DMS114 treated with DMSO at 0.1 percent for 48 hours (cell line): Measurements from ENCODE around the gene TRPV2.

Experiments used
- DNase-seq: peaks from one replicate; lab custom pipeline; 2025; ENCODE audit not compliant: unreplicated experiment; lab: John Stamatoyannopoulos, UW

TRPV2 gene

DNA sequence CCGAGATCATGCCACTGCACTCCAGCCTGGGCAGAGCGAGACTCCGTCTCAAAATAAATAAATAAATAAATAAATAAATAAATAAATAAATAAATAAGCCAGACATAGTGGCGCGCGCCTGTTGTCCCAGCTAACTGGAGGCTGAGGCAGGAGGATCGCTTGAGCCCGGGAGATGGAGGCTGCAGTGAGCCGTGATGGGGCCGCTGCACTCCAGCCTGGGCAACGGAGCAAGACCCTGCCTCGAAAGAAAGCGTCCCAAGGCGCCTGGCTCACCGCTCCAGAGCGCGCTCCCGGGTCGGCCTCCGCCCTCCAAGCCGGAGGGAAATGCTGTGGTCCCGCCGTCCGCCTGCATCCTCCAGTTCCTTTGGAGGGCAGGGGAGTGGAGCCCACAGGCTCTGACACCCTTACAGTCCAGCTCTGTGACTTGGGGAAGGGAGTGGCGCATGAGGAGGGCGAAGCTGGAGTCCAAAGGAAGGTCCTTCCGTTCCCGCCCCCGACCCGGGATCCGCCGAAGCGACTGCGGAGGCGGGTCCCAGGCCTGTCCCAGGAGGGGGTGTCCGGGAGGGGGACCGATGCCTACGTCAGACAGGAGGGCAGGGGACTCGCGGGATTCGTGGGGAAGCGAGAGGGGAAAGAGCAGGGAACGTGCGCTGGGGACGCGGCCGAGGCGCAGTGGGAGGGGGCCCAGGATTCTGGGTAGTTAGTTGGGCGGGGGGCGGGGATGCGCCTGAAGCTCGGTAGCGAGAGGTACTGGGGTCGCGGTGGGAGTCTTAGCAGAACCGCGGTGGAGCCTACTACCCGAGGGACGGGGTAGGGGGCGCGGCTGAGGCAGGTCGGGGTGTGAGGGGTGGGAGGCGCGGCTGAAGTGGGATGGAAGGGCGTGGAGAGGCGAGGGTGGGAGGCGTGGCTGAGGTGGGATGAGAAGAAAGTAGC, 8.4 kb upstream of the TRPV2 start:
- DNase-seq = no peak

DNA sequence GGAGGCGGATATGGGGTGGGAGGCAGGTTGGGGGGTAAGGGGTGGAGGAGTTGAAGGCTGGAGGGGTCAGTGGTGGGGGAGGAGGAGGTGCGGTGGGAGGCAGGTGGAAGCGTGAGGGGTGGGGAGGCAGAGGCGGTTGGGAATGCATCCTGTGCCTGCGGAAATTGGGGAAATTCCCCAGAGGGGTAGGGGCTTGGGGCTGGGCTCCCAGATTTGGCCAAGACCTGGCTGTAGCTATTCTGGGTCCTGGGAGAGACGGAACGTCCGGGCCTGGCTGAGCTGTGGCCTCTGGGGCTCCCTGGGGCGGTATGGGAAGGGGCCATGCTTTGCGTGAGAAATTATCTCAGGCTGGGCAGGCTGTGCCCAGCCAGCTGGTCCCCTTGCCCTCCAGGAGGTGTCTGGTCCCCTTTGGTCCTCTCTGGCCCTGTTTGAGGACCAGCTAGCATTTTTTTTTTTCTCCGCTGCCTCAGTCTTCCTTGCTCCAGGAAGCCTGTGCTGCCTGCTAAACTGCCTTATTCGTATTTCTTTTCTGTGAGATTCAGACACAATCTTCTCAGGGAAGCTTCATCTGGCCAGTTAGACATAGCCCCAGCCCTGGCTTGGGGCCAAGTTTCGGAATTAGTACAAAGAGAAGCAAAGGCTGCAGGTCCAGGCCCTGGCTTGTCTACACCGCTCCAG, 7.3 kb upstream of the TRPV2 start:
- no peak for DNase-seq

DNA sequence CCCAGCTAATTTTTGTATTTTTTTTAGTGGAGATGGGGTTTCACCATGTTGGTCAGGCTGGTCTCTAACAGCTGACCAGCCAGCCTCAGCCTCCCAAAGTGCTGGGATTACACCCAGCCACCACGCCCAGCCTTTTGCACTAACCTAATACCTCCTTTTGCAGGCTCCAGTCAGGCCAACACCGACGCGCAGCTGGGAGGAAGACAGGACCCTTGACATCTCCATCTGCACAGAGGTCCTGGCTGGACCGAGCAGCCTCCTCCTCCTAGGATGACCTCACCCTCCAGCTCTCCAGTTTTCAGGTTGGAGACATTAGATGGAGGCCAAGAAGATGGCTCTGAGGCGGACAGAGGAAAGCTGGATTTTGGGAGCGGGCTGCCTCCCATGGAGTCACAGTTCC, 2.0 kb downstream of the TRPV2 start:
- no peak for DNase-seq

DNA sequence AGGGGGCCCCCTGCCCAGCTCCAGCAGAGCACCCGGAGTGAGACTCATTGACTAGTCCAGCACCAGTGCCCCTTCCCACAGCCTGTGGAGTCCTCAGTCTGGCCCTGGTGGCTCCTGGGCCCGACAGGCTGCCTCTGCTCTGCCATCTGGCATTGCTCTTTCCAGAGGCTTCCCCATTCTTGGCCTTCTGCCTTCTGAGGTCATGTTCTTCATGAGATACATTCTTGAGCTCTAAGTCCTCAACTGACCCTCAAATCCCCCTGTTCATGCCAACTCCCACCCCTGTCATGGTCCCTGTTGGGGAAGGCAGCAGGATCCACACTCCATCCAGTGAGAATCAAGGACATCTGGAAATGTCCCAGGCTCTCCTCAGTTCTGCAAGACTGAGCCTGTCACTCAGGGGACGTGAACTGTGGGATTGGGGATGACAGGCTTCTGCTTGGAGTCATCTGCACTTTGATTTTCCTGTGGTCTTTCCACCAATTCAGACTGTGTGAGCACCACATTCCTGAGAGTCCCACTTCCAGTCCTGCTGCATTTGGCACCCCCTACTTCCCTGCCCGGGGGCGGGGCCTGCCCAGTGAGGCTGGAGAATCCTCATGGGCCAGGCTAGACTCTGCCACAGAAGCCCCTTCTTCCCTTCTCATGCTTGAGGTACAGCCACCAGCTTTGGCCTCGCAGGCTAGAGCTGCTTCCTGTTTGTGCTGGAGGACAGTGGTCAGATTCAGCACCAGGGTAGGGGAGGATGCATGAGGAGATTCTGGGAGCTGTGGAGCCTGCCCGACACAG, 2.7 kb downstream of the TRPV2 start:
- DNase-seq = no peak

DNA sequence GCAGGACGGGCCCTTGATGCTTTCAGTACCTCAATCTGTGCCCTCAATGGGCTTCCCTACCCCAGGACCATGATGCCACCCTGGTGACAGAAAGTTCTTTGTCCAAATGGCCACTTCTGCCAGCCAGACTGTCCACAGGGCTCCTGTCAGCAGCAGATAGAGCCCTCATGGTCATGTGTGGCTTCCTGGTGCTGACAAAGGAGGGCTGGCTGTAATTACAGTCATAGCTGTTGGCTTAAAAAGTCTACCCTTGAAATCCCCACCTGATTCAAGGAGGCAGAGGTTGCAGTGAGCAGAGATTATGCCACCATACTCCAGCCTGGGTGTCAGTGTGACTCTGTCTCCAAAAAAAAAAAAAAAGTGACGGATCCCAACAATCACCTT, 3.3 kb downstream of the TRPV2 start:
- no peak for DNase-seq

DNA sequence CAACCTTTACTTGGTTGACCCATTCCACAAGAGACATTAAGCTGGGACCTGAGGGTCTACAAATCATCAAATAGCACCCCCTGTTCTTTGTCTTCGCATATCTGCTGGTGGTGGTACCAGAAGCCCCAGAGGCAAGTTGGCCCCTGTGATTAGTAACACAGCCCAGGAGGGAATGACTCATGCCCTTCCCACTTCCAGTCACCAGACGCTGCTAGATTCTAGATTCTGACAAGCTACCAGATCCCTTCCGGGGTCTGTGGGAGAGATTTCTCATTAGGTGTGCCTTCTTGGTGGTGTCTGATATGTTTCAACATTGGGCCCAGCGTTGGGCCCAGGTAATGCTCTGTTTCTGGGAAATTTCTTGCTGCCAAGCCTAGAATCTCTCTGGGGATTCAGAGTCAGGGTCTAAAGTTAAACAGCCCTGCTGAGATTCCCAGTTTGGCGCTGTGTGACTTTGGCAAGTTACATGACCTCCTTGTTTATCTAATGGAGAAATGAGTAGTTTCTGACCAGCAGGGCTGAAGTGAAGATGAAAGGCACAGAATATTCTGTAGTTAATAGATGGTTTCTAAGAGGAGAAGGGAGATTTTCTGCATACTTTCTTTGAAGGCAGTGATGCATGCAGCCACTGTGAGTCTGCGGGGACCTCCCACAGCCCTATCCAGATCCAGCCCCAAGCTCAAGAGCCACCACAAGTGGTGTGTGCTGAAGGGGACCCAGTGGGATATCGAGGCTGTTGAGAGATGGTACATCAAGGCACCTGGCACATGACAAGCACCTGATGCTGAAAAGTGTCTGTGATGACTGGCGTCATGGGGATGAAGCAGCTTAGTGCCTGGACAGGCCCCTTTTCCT, 3.9 kb downstream of the TRPV2 start:
- DNase-seq = no peak

DNA sequence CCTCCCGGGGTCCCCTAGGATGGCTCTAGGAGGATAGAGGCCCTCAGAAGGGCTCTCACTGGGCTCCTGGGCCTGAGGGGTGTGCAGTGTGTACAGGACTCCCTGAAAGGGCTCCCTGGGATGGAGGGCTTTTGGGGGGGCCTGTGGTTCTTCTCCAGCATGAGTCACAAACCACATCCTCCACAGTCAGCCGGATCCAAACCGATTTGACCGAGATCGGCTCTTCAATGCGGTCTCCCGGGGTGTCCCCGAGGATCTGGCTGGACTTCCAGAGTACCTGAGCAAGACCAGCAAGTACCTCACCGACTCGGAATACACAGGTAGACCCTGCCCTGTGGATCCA, 4.5 kb downstream of the TRPV2 start:
- no peak for DNase-seq

DNA sequence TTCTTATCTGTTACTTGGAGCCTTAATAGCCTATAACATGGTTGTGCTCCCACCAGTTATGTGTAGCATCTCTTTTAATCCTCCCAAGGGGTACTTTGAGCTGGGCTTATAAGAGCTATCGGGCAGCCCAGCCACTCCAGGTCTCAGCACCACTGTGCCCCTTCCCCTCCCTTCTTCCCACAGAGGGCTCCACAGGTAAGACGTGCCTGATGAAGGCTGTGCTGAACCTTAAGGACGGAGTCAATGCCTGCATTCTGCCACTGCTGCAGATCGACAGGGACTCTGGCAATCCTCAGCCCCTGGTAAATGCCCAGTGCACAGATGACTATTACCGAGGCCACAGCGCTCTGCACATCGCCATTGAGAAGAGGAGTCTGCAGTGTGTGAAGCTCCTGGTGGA, 7.0 kb downstream of the TRPV2 start:
- DNase-seq = no peak

DNA sequence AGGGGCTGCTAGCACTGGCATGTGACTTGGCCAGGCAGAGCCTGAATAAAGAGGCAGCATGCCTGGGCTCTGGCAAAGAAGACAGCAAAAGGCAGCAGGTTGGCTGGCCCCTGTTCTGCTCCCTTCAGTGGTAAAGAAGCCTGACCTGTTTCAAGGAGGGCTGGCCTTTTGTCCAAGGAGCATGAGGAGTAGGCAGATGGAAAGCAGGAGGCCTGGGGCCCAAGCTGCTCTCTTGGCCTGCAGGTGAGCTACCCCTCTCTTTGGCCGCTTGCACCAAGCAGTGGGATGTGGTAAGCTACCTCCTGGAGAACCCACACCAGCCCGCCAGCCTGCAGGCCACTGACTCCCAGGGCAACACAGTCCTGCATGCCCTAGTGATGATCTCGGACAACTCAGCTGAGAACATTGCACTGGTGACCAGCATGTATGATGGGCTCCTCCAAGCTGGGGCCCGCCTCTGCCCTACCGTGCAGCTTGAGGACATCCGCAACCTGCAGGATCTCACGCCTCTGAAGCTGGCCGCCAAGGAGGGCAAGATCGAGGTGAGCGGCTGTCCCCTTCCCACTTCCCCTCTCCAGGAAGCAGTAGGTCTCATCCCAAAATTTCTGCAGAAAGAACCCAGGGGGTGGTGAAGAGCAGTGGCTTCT, 8.0 kb downstream of the TRPV2 start:
- no peak for DNase-seq

DNA sequence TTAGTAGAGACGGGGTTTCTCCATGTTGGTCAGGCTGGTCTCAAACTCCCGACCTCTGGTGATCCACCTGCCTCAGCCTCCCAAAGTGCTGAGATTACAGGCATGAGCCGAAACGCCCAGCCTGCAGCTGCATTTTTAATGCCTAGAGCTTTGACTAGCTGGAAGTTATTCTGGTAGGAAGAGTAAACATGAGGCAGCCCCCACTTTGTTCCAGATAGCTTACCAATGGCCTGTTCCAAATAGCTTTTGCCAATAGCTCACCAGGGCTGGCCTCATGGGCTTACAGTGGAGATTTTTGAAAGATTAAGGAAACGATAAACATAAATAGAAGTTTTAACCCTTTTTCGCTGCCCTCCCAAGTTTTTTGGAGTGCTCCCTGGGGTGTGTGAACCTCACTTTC, 9.8 kb downstream of the TRPV2 start:
- no peak for DNase-seq

DNA sequence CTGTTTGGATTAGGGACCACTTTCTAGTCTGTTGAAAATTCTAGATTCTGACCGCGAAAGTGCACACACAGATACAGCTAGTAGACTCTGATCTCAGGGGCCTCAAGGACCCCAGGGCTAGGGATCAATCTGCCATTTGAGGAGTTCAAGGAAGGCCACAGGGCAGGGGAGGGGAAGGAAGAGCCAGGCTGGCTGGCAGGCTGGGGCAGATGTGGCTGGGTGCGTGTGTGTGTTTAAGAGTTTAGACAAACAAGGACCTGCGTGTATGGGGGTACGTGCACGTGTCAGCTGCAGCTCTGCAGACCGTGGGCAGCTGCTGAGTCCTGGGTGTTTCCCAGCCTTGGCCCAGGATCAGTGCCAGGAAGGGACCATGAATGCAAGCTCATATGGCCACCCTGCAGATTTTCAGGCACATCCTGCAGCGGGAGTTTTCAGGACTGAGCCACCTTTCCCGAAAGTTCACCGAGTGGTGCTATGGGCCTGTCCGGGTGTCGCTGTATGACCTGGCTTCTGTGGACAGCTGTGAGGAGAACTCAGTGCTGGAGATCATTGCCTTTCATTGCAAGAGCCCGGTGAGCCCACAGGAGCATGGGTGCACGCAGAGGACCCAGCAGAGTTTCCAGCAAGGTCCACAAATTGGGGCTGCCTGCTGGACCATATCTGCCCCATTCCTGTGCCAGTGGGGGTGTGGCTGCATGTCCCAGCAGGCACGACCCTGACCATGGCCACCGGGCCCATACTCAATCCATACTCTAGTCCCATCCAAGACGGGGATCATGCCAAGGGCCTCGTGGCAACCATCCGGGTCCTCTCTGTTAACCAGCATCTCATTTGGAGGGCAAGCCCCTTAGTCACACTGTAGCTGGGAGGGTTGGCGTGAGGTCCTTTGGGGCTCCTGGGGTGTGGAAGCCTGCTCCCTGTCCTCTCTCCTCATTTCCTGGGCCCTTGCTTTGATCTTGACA, 10.6 kb downstream of the TRPV2 start:
- no peak for DNase-seq

DNA sequence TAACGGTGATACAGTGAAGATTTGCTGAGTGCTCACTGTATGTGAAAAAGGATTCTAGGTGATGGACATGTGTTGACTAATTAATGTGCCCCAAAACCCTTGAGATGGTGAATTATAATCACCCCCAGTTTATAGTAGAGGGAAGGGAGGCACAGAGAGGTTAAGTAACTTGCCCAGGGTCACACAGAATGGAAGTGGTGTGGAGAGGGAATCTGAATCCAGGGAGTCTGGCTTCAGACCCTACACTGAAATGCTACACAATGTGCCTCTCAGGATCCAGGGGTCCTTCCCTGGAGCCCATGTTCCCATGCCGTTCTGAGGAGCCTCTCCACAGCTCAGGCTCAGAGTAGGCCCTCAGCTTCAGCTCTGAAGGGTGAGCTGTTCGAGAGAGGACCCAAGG, 11.6 kb downstream of the TRPV2 start:
- no peak for DNase-seq

DNA sequence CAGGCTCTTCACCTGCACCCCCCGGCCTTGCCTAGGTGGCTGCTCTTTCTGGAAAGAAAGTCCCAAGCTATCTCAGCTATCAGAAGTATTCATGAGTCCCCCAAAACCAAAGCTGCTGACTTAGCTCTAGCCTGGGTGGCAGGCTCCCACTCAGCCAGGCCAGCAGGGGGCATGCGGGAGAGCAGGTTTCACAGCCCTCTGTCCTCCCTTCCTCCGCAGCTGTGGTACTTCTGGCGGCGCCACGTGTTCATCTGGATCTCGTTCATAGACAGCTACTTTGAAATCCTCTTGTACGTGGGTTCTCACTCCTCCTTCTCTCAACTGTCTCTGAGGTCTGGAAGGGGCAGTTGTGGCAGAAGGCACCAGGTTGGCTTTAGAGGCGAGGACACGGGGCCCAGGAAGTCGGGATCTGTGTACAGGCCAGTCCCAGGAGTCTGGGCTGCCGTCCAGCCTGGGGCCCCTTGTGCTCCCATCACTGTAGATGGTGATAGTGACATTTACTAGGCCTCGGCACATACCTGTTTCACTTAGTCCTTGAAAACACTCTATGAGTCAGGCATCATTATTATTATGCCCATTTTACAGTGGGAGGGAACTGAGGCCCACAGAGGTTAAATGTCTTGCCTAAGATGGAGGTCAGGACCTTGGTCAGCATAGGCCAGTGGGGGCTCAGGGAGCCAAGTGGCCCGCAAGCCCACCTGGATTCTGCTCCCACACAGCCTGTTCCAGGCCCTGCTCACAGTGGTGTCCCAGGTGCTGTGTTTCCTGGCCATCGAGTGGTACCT, 12.9 kb downstream of the TRPV2 start:
- DNase-seq = no peak

DNA sequence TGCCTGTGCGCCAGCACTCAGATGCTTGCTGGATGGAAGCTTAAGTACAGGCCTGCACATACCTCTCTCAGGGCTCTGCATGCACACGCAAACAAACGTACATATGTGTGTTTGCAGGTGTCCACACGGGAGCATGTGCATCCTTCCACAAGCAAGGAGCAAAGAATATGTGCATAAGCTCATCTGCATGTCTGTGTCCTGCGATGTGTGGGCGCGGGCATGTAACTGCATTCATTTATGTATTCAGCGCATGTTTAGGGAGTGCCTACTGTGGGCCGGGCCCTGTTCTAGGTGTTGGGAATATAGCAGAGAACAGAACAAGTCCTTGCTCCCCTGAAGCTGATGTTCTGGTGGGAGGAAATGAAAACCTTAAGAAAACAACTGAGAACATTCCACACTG, 13.7 kb downstream of the TRPV2 start:
- DNase-seq = no peak

DNA sequence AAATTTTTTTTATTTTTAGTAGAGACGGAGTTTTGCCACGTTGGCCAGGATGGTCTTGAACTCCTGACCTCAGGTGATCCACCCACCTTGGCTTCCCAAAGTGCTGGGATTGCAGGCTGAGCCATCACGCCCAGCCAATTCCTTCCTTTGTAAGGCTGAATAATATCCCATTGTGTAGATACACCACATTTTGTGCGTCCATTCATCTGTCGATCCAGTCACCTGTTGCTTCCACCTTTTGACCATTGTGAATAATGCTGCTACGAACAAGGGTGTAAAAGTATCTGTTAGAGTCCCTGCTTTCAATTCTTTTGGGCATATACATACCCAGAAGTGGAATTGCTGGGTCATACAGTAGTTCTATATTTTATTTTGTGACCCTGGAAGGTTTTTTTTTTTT, 15.3 kb downstream of the TRPV2 start:
- DNase-seq = no peak

DNA sequence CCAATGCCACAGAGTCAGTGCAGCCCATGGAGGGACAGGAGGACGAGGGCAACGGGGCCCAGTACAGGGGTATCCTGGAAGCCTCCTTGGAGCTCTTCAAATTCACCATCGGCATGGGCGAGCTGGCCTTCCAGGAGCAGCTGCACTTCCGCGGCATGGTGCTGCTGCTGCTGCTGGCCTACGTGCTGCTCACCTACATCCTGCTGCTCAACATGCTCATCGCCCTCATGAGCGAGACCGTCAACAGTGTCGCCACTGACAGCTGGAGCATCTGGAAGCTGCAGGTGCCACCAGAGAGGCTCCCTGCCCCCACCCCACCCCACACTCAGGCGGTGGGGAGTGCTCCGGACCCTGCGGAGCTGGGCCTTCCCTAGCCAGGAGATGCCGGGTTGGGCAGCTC, 16.6 kb downstream of the TRPV2 start:
- DNase-seq = no peak

DNA sequence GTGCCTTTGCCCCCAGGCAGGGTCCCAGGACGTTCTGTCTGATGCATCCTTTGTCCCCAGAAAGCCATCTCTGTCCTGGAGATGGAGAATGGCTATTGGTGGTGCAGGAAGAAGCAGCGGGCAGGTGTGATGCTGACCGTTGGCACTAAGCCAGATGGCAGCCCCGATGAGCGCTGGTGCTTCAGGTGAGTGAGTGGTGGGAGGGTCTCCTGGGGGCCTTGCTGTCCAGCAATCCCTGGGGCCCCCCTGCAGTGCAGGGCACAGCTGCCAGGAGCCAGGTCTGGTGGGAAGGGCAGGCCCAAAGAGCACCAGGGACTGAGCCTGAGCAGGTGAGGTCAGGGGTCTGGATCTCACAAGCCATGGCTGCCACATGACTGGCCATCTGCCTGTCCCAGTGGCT, 18.1 kb downstream of the TRPV2 start:
- no peak for DNase-seq

DNA sequence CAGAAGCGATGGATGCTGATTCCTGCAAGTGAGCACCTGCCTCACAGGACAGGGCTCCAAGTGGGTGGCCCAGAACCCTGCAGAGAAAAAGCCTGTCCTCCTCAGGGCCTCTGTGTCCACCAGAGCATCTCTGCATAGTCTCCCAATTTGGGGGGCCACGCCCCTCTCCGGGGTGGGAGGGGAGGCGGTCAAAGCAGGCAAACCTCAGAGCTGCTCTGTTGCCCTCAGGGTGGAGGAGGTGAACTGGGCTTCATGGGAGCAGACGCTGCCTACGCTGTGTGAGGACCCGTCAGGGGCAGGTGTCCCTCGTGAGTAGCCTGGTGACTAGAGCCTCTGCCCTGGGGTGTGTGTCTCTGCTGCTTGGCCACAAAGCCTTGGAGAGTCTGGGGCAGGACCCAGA, 19.3 kb downstream of the TRPV2 start:
- DNase-seq = no peak
